T-helper 22 cell (primary cell): ENCODE data around the gene XAB2.

ENCODE experiments used
- DNase-seq: peaks from one replicate; pipeline ENCODE4 v3.0.0-alpha.2; 2020; ENCODE audit warnings: low read depth

Gene XAB2

DNA sequence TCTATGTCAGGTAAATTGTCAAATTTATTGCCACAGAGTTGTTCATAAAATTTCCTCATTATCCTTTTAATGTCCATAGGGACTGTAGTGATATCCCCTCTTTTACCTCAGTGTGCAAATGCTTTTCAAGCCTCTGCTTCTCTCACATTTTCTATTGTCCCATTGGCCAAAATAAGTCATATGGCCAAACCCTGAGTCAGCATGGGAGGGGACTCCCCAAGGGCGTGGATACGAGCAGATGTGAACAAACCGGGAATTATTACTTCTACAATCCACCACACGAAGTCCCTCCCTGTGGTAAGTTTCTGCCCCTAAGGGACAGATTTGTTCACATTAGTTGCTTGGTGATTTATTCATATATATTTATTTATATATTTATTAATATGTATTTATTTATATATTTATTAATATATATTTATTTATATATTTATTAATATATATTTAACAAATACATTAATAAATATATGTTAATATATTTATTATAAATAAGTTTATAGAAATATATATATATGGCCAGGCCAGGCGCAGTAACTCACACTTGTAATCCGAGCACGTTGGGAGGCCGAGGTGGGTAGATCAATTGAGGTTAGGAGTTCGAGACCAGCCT lies 53.8 kb downstream of the XAB2 start:
- DNase-seq, result no peak

GRCh38 chr19:7570761-7571160 lies 58.6 kb downstream of the XAB2 start:
- DNase-seq, result no peak
